Measurements from ENCODE around the gene CSF2RB.

Gene CSF2RB

GRCh38 chr22:36891646-36892045, 21.8 kb upstream of the CSF2RB start:
- no peak for DNase-seq (ENCODE audit: low spot score)

- no peak for DNase-seq (ENCODE audit: low spot score)
These were observed 21.1 kb upstream of the CSF2RB start for GRCh38 chr22:36892292-36892691.

- DNase-seq (ENCODE audit: low spot score), result no peak
These were observed 20.2 kb upstream of the CSF2RB start for GRCh38 chr22:36893262-36893661.

- no peak for DNase-seq (ENCODE audit: low spot score)
These were observed 19.2 kb upstream of the CSF2RB start for GRCh38 chr22:36894266-36894665.

GRCh38 chr22:36897611-36898010, 15.8 kb upstream of the CSF2RB start:
- no peak for DNase-seq (ENCODE audit: low spot score)

GRCh38 chr22:36898690-36899089, 14.7 kb upstream of the CSF2RB start:
- DNase-seq (ENCODE audit: low spot score), result no peak

GRCh38 chr22:36899498-36899897, 13.9 kb upstream of the CSF2RB start:
- no peak for DNase-seq (ENCODE audit: low spot score)

- no peak for DNase-seq (ENCODE audit: low spot score)
These were observed 13.2 kb upstream of the CSF2RB start for GRCh38 chr22:36900225-36900624.

- no peak for DNase-seq (ENCODE audit: low spot score)
These were observed 12.5 kb upstream of the CSF2RB start for GRCh38 chr22:36900880-36901279.

- DNase-seq (ENCODE audit: low spot score), result no peak
These were observed 11.9 kb upstream of the CSF2RB start for GRCh38 chr22:36901411-36902142.

- no peak for DNase-seq (ENCODE audit: low spot score)
These were observed 11.1 kb upstream of the CSF2RB start for GRCh38 chr22:36902143-36902926.

GRCh38 chr22:36904260-36904880, 9.1 kb upstream of the CSF2RB start:
- DNase-seq (ENCODE audit: low spot score), result no peak

GRCh38 chr22:36907253-36908195, 5.9 kb upstream of the CSF2RB start:
- no peak for DNase-seq (ENCODE audit: low spot score)

GRCh38 chr22:36910461-36910860, 3.0 kb upstream of the CSF2RB start:
- DNase-seq (ENCODE audit: low spot score), result no peak

- DNase-seq (ENCODE audit: low spot score), result no peak
These were observed 1.4 kb upstream of the CSF2RB start for GRCh38 chr22:36911887-36912661.

GRCh38 chr22:36912694-36913426, 568 bp upstream of the CSF2RB start:
- no peak for DNase-seq (ENCODE audit: low spot score)

GRCh38 chr22:36914390-36914752, 943 bp downstream of the CSF2RB start:
- DNase-seq (ENCODE audit: low spot score), result no peak

- DNase-seq (ENCODE audit: low spot score), result no peak
These were observed 2.6 kb downstream of the CSF2RB start for GRCh38 chr22:36916034-36916433.

- no peak for DNase-seq (ENCODE audit: low spot score)
These were observed 5.3 kb downstream of the CSF2RB start for GRCh38 chr22:36918586-36919284.
